ENCODE data around the gene ERCC1. TPM values are rescaled to one million over a fixed set of nuclear protein-coding genes. Genes with fewer than 3 reads are reported as not detected.

ERCC1 gene
- total RNA-seq, 2 experiments from 2014 or later: 32.5 to 32.6 TPM

- CTCF ChIA-PET: interaction anchor here (0.9 to 7.1 kb wide), 11 partner anchors 9 to 174 kb away, joined by 3 to 128 read pairs (median 6); no protein-coding TSS in a partner anchor
- intact Hi-C loops (cut with DNase I, micrococcal nuclease): no loop called here
- H3K27ac ChIP-seq (ENCODE audit: low read depth in 1 of 2, low read length in 2 of 2): peak overlapping the region; percentile 96 to 99
- H3K27me3 Mint-ChIP-seq: peaks cover 21% of the 10 kb centered on the region
- peaks cover 37% of the 10 kb centered on the region for H3K36me3 ChIP-seq (ENCODE audit: insufficient read depth, low read length)
- POLR2A ChIA-PET: interaction anchor here (0.6 to 4.9 kb wide), 15 partner anchors 10 to 302 kb away, joined by 3 to 119 read pairs (median 4); partner anchors contain the start of genes QPCTL and SNRPD2
- peak overlapping the region; percentile 94 for H3K4me3 ChIP-seq (ENCODE audit: low read length)
- H3K36me3 Mint-ChIP-seq (ENCODE audit: low read depth): peaks cover 30% of the 10 kb centered on the region
- H3K9me3 ChIP-seq (ENCODE audit: control insufficient read depth in 1 of 2, insufficient read depth in 1 of 2, low read length in 2 of 2): no peaks in the 10 kb centered on the region
- peak overlapping the region; percentile 98 for H3K27ac Mint-ChIP-seq
- H3K27me3 ChIP-seq (ENCODE audit: control insufficient read depth in 1 of 2, insufficient read depth in 2 of 2, low read length in 2 of 2): peaks cover 0 to 6% of the 10 kb centered on the region in 2 experiments
- TF ChIP-seq CTCF (IDR thresholded peaks at IDR 0.05): peak; percentile 15
- DNase-seq (peak in 11 of 14 experiments; percentile 23 to 86 (median 54)), ATAC-seq (ENCODE audit: poor library complexity) (peak; percentile 9)
- H3K4me1 ChIP-seq (ENCODE audit: insufficient read depth, low read length): peaks cover 34% of the 10 kb centered on the region
- peaks cover 35% of the 10 kb centered on the region for H3K4me1 Mint-ChIP-seq (ENCODE audit: low read depth)
- no peaks in the 10 kb centered on the region for H3K9me3 Mint-ChIP-seq
- H3K4me3 Mint-ChIP-seq: peak overlapping the region; percentile 96
These were observed 44.5 kb upstream of the ERCC1 start for GRCh38 chr19:45468159-45468651.

- peak within 1 kb of the TSS; percentile 96 to 99 for H3K27ac ChIP-seq (ENCODE audit: low read depth in 1 of 2, low read length in 2 of 2)
- POLR2A ChIA-PET: interaction anchor here (0.6 to 4.9 kb wide), 14 partner anchors 11 to 302 kb away, joined by 3 to 119 read pairs (median 4); partner anchors contain the start of genes OPA3, QPCTL and SNRPD2
- ATAC-seq (ENCODE audit: poor library complexity) (peak; percentile 17), DNase-seq (peak; percentile 88 to 98 (median 94))
- Mint-ChIP-seq H3K4me1 (ENCODE audit: low read depth) (peaks cover 31% of the 10 kb centered on the region), H3K36me3 (ENCODE audit: low read depth) (peaks cover 26% of the 10 kb centered on the region), H3K27ac (peak within 1 kb of the TSS; percentile 98), H3K4me3 (peak within 1 kb of the TSS; percentile 96), H3K9me3 (no peaks in the 10 kb centered on the region), H3K27me3 (peaks cover 16% of the 10 kb centered on the region)
- peaks cover 34% of the 10 kb centered on the region for H3K36me3 ChIP-seq (ENCODE audit: insufficient read depth, low read length)
- CTCF ChIA-PET: interaction anchor here (0.9 to 7.1 kb wide), 8 partner anchors 10 to 175 kb away, joined by 3 to 128 read pairs (median 6); no protein-coding TSS in a partner anchor
- peak within 1 kb of the TSS; percentile 94 for H3K4me3 ChIP-seq (ENCODE audit: low read length)
- H3K4me1 ChIP-seq (ENCODE audit: insufficient read depth, low read length): peaks cover 34% of the 10 kb centered on the region
- H3K9me3 ChIP-seq (ENCODE audit: control insufficient read depth in 1 of 2, insufficient read depth in 1 of 2, low read length in 2 of 2): no peaks in the 10 kb centered on the region
- TF ChIP-seq CTCF (IDR thresholded peaks at IDR 0.05): no peak
- peaks cover 0 to 6% of the 10 kb centered on the region in 2 experiments for H3K27me3 ChIP-seq (ENCODE audit: control insufficient read depth in 1 of 2, insufficient read depth in 2 of 2, low read length in 2 of 2)
- intact Hi-C loops (cut with DNase I, micrococcal nuclease): loop anchor here (1.0 kb wide), 1 partner anchor 16 kb away; no protein-coding TSS in a partner anchor
These were observed 43.9 kb upstream of the ERCC1 start, which contains the start of gene FOSB for GRCh38 chr19:45467456-45468158. FOSB (plus strand) TSS chr19:45467996; CDS start chr19:45468587, 591 bp downstream.

GRCh38 chr19:45467115-45467455 lies 43.4 kb upstream of the ERCC1 start:
- Mint-ChIP-seq H3K4me1 (ENCODE audit: low read depth) (peaks cover 29% of the 10 kb centered on the region), H3K9me3 (no peaks in the 10 kb centered on the region), H3K36me3 (ENCODE audit: low read depth) (peaks cover 25% of the 10 kb centered on the region), H3K27me3 (peaks cover 11% of the 10 kb centered on the region), H3K27ac (peak overlapping the region; percentile 98), H3K4me3 (peak overlapping the region; percentile 96)
- TF ChIP-seq CTCF (IDR thresholded peaks at IDR 0.05): no peak
- ChIA-PET CTCF (interaction anchor here (1.5 to 7.1 kb wide), 5 partner anchors 10 to 175 kb away, joined by 6 to 128 read pairs (median 7); no protein-coding TSS in a partner anchor), POLR2A (interaction anchor here (0.6 to 4.9 kb wide), 8 partner anchors 11 to 303 kb away, joined by 3 to 119 read pairs (median 5); partner anchors contain the start of gene OPA3)
- Histone ChIP-seq H3K4me3 (ENCODE audit: low read length) (peak overlapping the region; percentile 94), H3K27me3 (ENCODE audit: control insufficient read depth in 1 of 2, insufficient read depth in 2 of 2, low read length in 2 of 2) (peaks cover 0 to 1% of the 10 kb centered on the region in 2 experiments), H3K36me3 (ENCODE audit: insufficient read depth, low read length) (peaks cover 30% of the 10 kb centered on the region), H3K27ac (ENCODE audit: low read depth in 1 of 2, low read length in 2 of 2) (peak overlapping the region; percentile 96 to 99), H3K9me3 (ENCODE audit: control insufficient read depth in 1 of 2, insufficient read depth in 1 of 2, low read length in 2 of 2) (no peaks in the 10 kb centered on the region), H3K4me1 (ENCODE audit: insufficient read depth, low read length) (peaks cover 32% of the 10 kb centered on the region)
- ATAC-seq (ENCODE audit: poor library complexity) (no peak), DNase-seq (no peak)
- intact Hi-C loops (cut with DNase I, micrococcal nuclease): loop anchor here (1.0 kb wide), 1 partner anchor 16 kb away; no protein-coding TSS in a partner anchor

All from CD4-positive, alpha-beta T cell (primary cell).